GM18870 (cell line): ENCODE measurements around the gene WNT10A.

Source experiments
- ATAC-seq: cut with Tn5 transposase; IDR thresholded peaks from one replicate; pipeline ENCODE4 v1.9.1; 2021; ENCODE audit warnings: moderate library complexity; ENCODE audit not compliant: unreplicated experiment

The WNT10A gene

GRCh38 chr2:218876562-218877219 is 4.0 kb upstream of the WNT10A start:
- ATAC-seq: peak; percentile 33

- no peak for ATAC-seq
These were observed 3.3 kb upstream of the WNT10A start for GRCh38 chr2:218877331-218877730.

GRCh38 chr2:218877891-218878290 is 2.8 kb upstream of the WNT10A start:
- ATAC-seq: no peak

GRCh38 chr2:218878486-218878885 is 2.2 kb upstream of the WNT10A start:
- ATAC-seq: no peak

- no peak for ATAC-seq
These were observed 1.5 kb upstream of the WNT10A start for GRCh38 chr2:218878926-218879761.

GRCh38 chr2:218879776-218880101 is 913 bp upstream of the WNT10A start:
- ATAC-seq: no peak

- ATAC-seq: no peak
These were observed 375 bp downstream of the WNT10A start for GRCh38 chr2:218880859-218881594.

- no peak for ATAC-seq
These were observed 1.2 kb downstream of the WNT10A start for GRCh38 chr2:218881744-218882460.

GRCh38 chr2:218882461-218882816 is 1.8 kb downstream of the WNT10A start:
- no peak for ATAC-seq

- no peak for ATAC-seq
These were observed 2.3 kb downstream of the WNT10A start for GRCh38 chr2:218882866-218883366.

- no peak for ATAC-seq
These were observed 3.1 kb downstream of the WNT10A start for GRCh38 chr2:218883491-218884490.

GRCh38 chr2:218884519-218884918 is 3.9 kb downstream of the WNT10A start:
- no peak for ATAC-seq

- peak; percentile 60 for ATAC-seq
These were observed 5.6 kb downstream of the WNT10A start for GRCh38 chr2:218885981-218886947.

GRCh38 chr2:218887079-218887478 is 6.4 kb downstream of the WNT10A start:
- ATAC-seq: no peak

- ATAC-seq: no peak
These were observed 7.7 kb downstream of the WNT10A start for GRCh38 chr2:218888341-218888740.

- no peak for ATAC-seq
These were observed 9.3 kb downstream of the WNT10A start for GRCh38 chr2:218889937-218890336.

- no peak for ATAC-seq
These were observed 9.7 kb downstream of the WNT10A start for GRCh38 chr2:218890369-218890768.

- no peak for ATAC-seq
These were observed 10.9 kb downstream of the WNT10A start for GRCh38 chr2:218891275-218892135.
